MCF 10A (cell line): ENCODE data around the gene DAAM1. TPM values are rescaled to one million over a fixed set of nuclear protein-coding genes. Genes with fewer than 3 reads are reported as not detected.

ENCODE experiments used
- BruUV-seq: library from RNA; stranded (reverse); fragments of 400-500 nt; replicated peaks from 2 replicates; lab custom pipeline; 2021; lab: Mats Ljungman, UMichigan
- CTCF ChIA-PET: fragments of 300-600 bp; sonication (Branson Sonifier 250); formaldehyde crosslinking; extraction: SDS; loops from one replicate; lab custom pipeline; 2021; ENCODE audit warnings: antibody characterized with exemption, inconsistent platforms; lab: Yijun Ruan, JAX
- POLR2A ChIA-PET: fragments of 300-600, 350-650 bp; sonication (Branson Sonifier 250); formaldehyde crosslinking; extraction: SDS; loops from one replicate; lab custom pipeline; 2020; ENCODE audit warnings: antibody characterized with exemption, inconsistent platforms; lab: Yijun Ruan, JAX
- DNase-seq: peaks from one replicate; pipeline ENCODE4 v3.0.0-alpha.2; 2018; ENCODE audit not compliant: unreplicated experiment
- H3K27ac Mint-ChIP-seq: one replicate; pipeline ENCODE4 v1.8.0; 2022; ENCODE audit warnings: mild to moderate bottlenecking, low read depth, mixed read lengths; ENCODE audit not compliant: unreplicated experiment
- H3K27me3 Mint-ChIP-seq: one replicate; pipeline ENCODE4 v1.8.0; 2022; ENCODE audit warnings: mixed read lengths; ENCODE audit not compliant: insufficient read depth, unreplicated experiment
- H3K36me3 Mint-ChIP-seq: one replicate; pipeline ENCODE4 v1.8.0; 2022; ENCODE audit warnings: mild to moderate bottlenecking, moderate library complexity, mixed read lengths; ENCODE audit not compliant: insufficient read depth, unreplicated experiment
- H3K4me1 Mint-ChIP-seq: one replicate; pipeline ENCODE4 v1.8.0; 2022; ENCODE audit warnings: mixed read lengths; ENCODE audit not compliant: insufficient read depth, unreplicated experiment
- H3K4me3 Mint-ChIP-seq: one replicate; pipeline ENCODE4 v1.8.0; 2022; ENCODE audit warnings: mild to moderate bottlenecking, moderate library complexity, mixed read lengths; ENCODE audit not compliant: unreplicated experiment
- H3K9me3 Mint-ChIP-seq: one replicate; pipeline ENCODE4 v1.8.0; 2022; ENCODE audit warnings: mixed read lengths; ENCODE audit not compliant: unreplicated experiment
- intact Hi-C: fragments of 100-400 bp; cut with micrococcal nuclease; formaldehyde crosslinking; loops from 2 replicates; pipeline ENCODE4 v1.14.1; 2022
- total RNA-seq: library from RNA; stranded (reverse); gene quantifications from 2 replicates; pipeline ENCODE4 v1.2.3, GENCODE V29; 2022
- TF ChIP-seq, protein P1 (sequence below): fragments of 200-600 bp; IDR thresholded peaks from one replicate; pipeline ENCODE4 v1.8.0; 2022; ENCODE audit warnings: antibody characterized with exemption, mild to moderate bottlenecking; ENCODE audit not compliant: unreplicated experiment

DAAM1 gene
- total RNA-seq, 1 experiment from 2014 or later = 27.4 TPM

DNA sequence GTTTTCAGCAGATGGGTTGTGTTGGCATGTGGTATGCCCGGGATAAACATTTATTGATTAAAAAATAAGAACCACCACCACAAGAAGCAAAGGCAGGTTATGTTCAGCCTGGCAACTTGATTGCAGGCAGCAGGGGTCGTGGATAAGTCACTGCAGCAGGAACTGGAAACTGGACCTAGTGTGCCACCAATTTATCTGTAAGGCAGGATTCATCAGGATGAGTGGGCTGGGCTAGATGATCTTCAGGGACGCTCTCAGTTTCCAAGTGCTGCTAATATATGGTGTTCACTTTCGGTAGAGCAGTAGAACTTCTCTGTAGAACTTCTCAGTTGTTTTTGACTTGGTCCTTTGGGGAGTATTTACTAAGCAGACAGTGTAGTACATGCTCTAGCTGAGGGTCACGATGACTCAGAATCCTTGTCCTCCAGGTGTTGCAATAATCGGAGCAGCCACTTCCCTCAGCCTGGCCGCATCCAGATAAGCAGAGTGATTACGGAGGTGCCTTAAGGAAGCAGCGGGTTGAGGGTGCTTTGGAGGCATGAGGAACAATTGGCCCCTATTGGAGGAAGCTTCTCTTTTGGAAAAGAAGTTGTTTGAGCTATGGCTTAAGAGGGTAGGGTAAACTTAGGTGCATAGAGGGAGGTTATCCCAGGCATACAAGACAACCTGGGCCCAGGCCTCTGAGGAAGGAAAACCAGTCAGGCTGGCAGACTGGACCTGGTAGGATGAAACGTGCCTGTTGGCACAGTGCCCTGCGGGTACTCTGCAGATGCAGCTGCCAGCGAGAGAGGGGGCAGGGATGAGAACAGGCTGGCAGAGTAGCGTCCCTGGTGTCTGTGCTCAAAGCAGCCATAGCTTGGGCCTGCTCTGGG, 172.7 kb downstream of the DAAM1 start:
- peak; percentile 92 for DNase-seq
- POLR2A ChIA-PET = interaction anchor here (0.5 to 2.7 kb wide), 15 partner anchors 8 to 174 kb away, joined by 3 to 19 read pairs (median 4); partner anchors contain the start of genes DAAM1, JKAMP and L3HYPDH
- TF ChIP-seq, protein P1, sequence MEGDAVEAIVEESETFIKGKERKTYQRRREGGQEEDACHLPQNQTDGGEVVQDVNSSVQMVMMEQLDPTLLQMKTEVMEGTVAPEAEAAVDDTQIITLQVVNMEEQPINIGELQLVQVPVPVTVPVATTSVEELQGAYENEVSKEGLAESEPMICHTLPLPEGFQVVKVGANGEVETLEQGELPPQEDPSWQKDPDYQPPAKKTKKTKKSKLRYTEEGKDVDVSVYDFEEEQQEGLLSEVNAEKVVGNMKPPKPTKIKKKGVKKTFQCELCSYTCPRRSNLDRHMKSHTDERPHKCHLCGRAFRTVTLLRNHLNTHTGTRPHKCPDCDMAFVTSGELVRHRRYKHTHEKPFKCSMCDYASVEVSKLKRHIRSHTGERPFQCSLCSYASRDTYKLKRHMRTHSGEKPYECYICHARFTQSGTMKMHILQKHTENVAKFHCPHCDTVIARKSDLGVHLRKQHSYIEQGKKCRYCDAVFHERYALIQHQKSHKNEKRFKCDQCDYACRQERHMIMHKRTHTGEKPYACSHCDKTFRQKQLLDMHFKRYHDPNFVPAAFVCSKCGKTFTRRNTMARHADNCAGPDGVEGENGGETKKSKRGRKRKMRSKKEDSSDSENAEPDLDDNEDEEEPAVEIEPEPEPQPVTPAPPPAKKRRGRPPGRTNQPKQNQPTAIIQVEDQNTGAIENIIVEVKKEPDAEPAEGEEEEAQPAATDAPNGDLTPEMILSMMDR = no peak
- BruUV-seq = no TSS peak
- Mint-ChIP-seq H3K36me3 (peaks cover 11% of the 10 kb centered on the region), H3K27ac (peak overlapping the region; percentile 84), H3K4me3 (peak overlapping the region; percentile 50), H3K27me3 (no peaks in the 10 kb centered on the region), H3K9me3 (no peaks in the 10 kb centered on the region), H3K4me1 (peaks cover 79% of the 10 kb centered on the region)
- intact Hi-C loops = loop anchor here (2.0 to 5.0 kb wide), 4 partner anchors 39 to 234 kb away; partner anchors contain the start of gene DAAM1
- CTCF ChIA-PET = interaction anchor here (0.6 to 0.9 kb wide), 5 partner anchors 8 to 555 kb away, joined by 3 to 5 read pairs (median 4); no protein-coding TSS in a partner anchor

DNA sequence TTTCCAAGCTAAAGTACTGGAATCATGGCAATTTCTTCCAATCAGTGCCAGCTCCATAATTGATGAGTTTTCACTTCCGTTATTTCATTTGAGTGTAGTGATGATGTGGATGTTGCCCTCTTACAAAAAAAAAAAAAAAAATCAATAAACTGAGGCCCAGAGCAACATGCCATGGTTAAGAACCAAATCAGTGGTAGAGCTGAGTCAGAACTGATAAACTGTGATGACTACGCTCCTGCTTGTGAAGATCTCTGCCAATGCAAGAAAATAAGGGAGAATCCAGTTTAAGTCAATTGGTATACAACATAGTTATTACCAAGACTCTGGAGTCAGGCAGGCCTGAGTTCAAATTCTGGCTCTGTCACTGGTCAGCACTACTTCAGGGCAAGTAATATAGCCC, 174.0 kb downstream of the DAAM1 start:
- CTCF ChIA-PET = interaction anchor here (0.8 kb wide), 2 partner anchors 25 to 58 kb away, joined by 3 read pairs; no protein-coding TSS in a partner anchor
- Mint-ChIP-seq H3K9me3 (no peaks in the 10 kb centered on the region), H3K27ac (peak overlapping the region; percentile 84), H3K4me1 (peaks cover 80% of the 10 kb centered on the region), H3K36me3 (peaks cover 14% of the 10 kb centered on the region), H3K4me3 (peak overlapping the region; percentile 70), H3K27me3 (no peaks in the 10 kb centered on the region)
- no TSS peak for BruUV-seq
- no peak for DNase-seq
- POLR2A ChIA-PET = interaction anchor here (0.7 to 2.7 kb wide), 8 partner anchors 15 to 1017 kb away, joined by 3 to 19 read pairs (median 6); partner anchors contain the start of gene DAAM1
- TF ChIP-seq, protein P1 = no peak
- intact Hi-C loops = loop anchor here (2.0 to 5.0 kb wide), 4 partner anchors 40 to 235 kb away; no protein-coding TSS in a partner anchor

DNA sequence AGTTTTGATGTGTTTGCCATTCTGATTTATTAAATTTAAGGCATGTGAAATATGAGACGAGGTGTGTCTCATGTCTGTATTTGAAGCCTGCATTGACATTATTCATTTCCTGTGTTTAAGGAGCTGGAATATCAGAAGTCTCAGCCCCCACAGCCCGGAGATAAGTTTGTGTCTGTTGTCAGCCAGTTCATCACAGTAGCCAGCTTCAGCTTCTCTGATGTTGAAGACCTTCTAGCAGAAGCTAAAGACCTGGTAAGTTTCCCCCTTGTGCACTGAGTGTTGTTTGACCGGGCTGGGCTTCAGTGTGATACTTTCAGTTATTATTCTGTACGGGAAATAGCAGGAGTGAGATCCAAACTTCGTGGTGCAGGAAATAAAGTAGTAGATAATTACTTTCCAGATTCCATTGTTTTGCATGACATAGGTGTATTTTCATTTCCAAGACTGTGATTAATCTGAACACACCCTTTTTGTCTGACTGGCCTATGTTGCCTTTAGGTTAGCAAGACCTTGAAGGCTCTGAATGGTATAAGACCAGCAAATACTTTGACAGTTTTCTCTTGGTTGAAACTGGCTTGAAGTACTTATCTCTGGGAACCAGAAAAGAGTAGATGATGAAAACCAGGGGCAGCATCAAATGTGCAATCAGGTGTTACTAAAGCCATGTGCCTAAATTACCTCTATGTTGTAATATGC, 175.2 kb downstream of the DAAM1 start:
- TSS peak; percentile 67 for BruUV-seq
- TF ChIP-seq, protein P1 = no peak
- intact Hi-C loops = loop anchor here (2.0 to 5.0 kb wide), 4 partner anchors 41 to 236 kb away; no protein-coding TSS in a partner anchor

More for the DNA sequence above, 175.2 kb downstream of the DAAM1 start:
- Mint-ChIP-seq H3K4me3 (peak overlapping the region; percentile 70), H3K27ac (peak overlapping the region; percentile 83), H3K36me3 (peaks cover 8% of the 10 kb centered on the region), H3K9me3 (no peaks in the 10 kb centered on the region), H3K27me3 (no peaks in the 10 kb centered on the region), H3K4me1 (peaks cover 71% of the 10 kb centered on the region)
- peak; percentile 55 for DNase-seq
- CTCF ChIA-PET = interaction anchor here (1.0 kb wide), 1 partner anchor 9 kb away, joined by 4 read pairs; no protein-coding TSS in a partner anchor
- POLR2A ChIA-PET = interaction anchor here (0.5 to 2.0 kb wide), 18 partner anchors 9 to 244 kb away, joined by 3 to 9 read pairs (median 3); partner anchors contain the start of genes JKAMP and L3HYPDH
